Neural progenitor cell (in vitro differentiated cells): ENCODE results near the gene IQGAP3. TPM values are rescaled to one million over a fixed set of nuclear protein-coding genes. Genes with fewer than 3 reads are reported as not detected.

Experiments used
- DNase-seq: peaks from one replicate; pipeline ENCODE4 v3.0.0-alpha.2; 2016; ENCODE audit warnings: low spot score
- H2AFZ ChIP-seq: fragments of 200-600 bp; sonication (generic); replicated peaks from 2 replicates; pipeline ENCODE4 v1.6.1; 2016; ENCODE audit warnings: antibody characterized with exemption
- H3F3A ChIP-seq: fragments of 200-600 bp; sonication (generic); 2 replicates; pipeline ENCODE4 v1.6.1; 2016; ENCODE audit warnings: antibody characterized with exemption, low read depth
- H3K27ac ChIP-seq: fragments of 200-600 bp; sonication (generic); 2 replicates; pipeline ENCODE4 v1.5.1; 2016; ENCODE audit warnings: mild to moderate bottlenecking
- H3K27me3 ChIP-seq: fragments of 200-600 bp; sonication (generic); 2 replicates; pipeline ENCODE4 v1.6.1; 2016; ENCODE audit warnings: mild to moderate bottlenecking, moderate library complexity
- H3K36me3 ChIP-seq: fragments of 200-600 bp; sonication (generic); 2 replicates; pipeline ENCODE4 v1.5.1; 2016
- H3K4me1 ChIP-seq: fragments of 200-600 bp; sonication (generic); 2 replicates; pipeline ENCODE4 v1.6.1; 2016; ENCODE audit warnings: mixed run types
- H3K4me2 ChIP-seq: fragments of 200-600 bp; sonication (generic); 2 replicates; pipeline ENCODE4 v1.6.1; 2016
- H3K4me3 ChIP-seq: fragments of 200-600 bp; sonication (generic); 2 replicates; pipeline ENCODE4 v1.5.1; 2016
- H3K79me2 ChIP-seq: fragments of 200-600 bp; sonication (generic); 2 replicates; pipeline ENCODE4 v1.6.1; 2016; ENCODE audit warnings: low read depth
- H3K9ac ChIP-seq: fragments of 200-600 bp; sonication (generic); 2 replicates; pipeline ENCODE4 v1.6.1; 2016
- H3K9me3 ChIP-seq: fragments of 200-600 bp; sonication (generic); 2 replicates; pipeline ENCODE4 v1.5.1; 2016; ENCODE audit warnings: low read depth
- H4K20me1 ChIP-seq: fragments of 200-600 bp; sonication (generic); 2 replicates; pipeline ENCODE4 v1.6.1; 2016; ENCODE audit warnings: low read depth
- H3K27ac Mint-ChIP-seq: 3 replicates; pipeline ENCODE4 v1.8.0; 2021; ENCODE audit warnings: mixed read lengths
- H3K27me3 Mint-ChIP-seq: 2 replicates; pipeline ENCODE4 v1.8.0; 2022; ENCODE audit warnings: low read depth, mild to moderate bottlenecking, inconsistent platforms, moderate library complexity, mixed read lengths; ENCODE audit not compliant: insufficient read depth
- H3K36me3 Mint-ChIP-seq: 3 replicates; pipeline ENCODE4 v1.8.0; 2021; ENCODE audit warnings: mixed read lengths
- H3K4me1 Mint-ChIP-seq: 3 replicates; pipeline ENCODE4 v1.8.0; 2021; ENCODE audit warnings: mixed read lengths
- H3K4me3 Mint-ChIP-seq: 3 replicates; pipeline ENCODE4 v1.8.0; 2021; ENCODE audit warnings: mild to moderate bottlenecking, moderate library complexity, mixed read lengths
- H3K9me3 Mint-ChIP-seq: 3 replicates; pipeline ENCODE4 v1.8.0; 2020; ENCODE audit warnings: mixed read lengths
- CTCF ChIP-seq: fragments of 200-600 bp; sonication (generic); IDR thresholded peaks from 2 replicates; pipeline ENCODE4 v1.5.1; 2017; ENCODE audit warnings: antibody characterized with exemption, mild to moderate bottlenecking
- EZH2 ChIP-seq: fragments of 200-600 bp; sonication (generic); IDR thresholded peaks from 2 replicates; pipeline ENCODE4 v1.6.1; 2017; ENCODE audit warnings: antibody characterized with exemption, mild to moderate bottlenecking, moderate library complexity
- EZH2phosphoT487 ChIP-seq: fragments of 200-600 bp; sonication (generic); IDR thresholded peaks from 2 replicates; pipeline ENCODE4 v1.6.1; 2017; ENCODE audit warnings: antibody characterized with exemption
- total RNA-seq: library from RNA; depleted of rRNA; stranded (reverse); fragments of >200 nt; gene quantifications from 2 replicates; pipeline ENCODE4 v1.2.3, GENCODE V29; 2015; ENCODE audit warnings: low replicate concordance

The IQGAP3 gene
- total RNA-seq, 1 donor from 2014 or later, result 31.5 TPM

DNA sequence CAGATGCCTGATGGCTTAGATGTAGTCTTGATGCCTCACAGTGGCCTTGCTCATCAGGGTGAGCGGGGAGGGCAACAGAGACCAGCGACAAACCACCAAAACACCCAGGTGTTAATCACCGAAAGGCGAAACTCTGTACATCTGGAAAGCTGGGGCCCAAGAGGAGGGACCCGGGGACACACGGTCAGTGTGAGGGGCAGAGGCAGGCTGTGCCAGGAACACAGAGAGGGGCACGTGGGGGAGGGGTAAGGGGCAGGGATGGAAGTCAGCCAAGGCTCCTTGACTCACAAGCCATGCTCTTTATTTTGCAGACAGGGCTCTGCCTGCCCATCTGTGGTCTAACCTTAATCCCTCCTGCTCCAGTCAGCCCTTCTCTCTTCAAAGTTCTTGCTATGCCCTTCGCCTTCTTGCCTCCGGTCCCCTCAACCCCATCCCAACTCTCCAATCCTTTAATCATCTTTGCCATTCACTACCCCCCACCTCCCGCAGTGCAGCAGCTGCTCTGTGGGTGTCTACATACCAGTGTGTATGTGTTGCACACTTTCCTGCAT lies 76.1 kb downstream of the IQGAP3 start:
- H3K4me2 ChIP-seq, result peak overlapping the region; percentile 0
- no peak overlapping the region for H3K9ac ChIP-seq
- no peaks in the 10 kb centered on the region for H3K36me3 ChIP-seq
- H3K4me1 ChIP-seq, result peaks cover 38% of the 10 kb centered on the region
- TF ChIP-seq EZH2phosphoT487, result no peak
- TF ChIP-seq CTCF, result no peak
- no peak for TF ChIP-seq EZH2
- peaks cover 40% of the 10 kb centered on the region for H3K79me2 ChIP-seq
- DNase-seq, result no peak
- Mint-ChIP-seq H3K9me3 (no peaks in the 10 kb centered on the region), H3K4me1 (peaks cover 61% of the 10 kb centered on the region), H3K27ac (no peak overlapping the region), H3K4me3 (peak overlapping the region; percentile 48), H3K27me3 (peaks cover 6% of the 10 kb centered on the region), H3K36me3 (peaks cover 6% of the 10 kb centered on the region)
- H3K4me3 ChIP-seq, result no peak overlapping the region
- H3K9me3 ChIP-seq, result no peaks in the 10 kb centered on the region
- H2AFZ ChIP-seq, result no peak overlapping the region
- H3F3A ChIP-seq, result peaks cover 27% of the 10 kb centered on the region
- H4K20me1 ChIP-seq, result peaks cover 82% of the 10 kb centered on the region
- H3K27me3 ChIP-seq, result no peaks in the 10 kb centered on the region
- no peak overlapping the region for H3K27ac ChIP-seq

DNA sequence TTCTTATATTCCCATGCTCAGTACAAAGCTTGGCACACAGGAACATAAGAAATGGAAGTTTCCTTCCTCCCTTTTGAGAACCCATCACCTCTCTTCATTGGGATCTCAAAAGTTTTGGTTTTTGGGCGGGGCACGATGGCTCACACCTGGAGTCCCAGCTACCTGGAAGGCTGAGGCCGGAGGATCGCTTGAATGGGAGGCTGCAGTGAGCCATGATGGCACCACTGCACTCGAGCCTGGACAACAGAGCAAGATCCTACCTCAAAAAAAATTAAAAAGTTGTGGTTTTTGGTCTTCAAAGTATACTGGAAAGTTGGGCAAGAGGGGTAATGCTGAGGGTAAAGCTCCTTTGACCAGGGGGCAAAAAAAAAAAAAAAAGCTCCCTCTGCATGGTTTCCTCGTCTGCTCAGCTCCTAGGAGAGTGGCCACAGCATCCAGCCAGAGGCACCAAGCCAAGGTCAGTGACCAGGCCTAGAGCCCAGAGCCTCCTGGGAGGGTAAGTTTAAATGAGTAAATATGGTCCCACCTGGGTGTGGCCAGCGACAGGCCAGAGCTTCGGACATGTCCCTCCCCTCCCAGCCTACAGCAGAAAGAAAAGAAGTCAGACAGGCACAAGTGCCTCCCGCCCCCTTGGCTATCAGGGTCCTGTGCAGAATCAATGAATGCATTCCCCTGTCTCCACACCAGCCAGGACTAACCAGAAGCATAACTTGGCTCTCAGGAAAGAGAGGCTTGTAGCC lies 76.8 kb downstream of the IQGAP3 start:
- H4K20me1 ChIP-seq, result peaks cover 89% of the 10 kb centered on the region
- H3K79me2 ChIP-seq, result peaks cover 40% of the 10 kb centered on the region
- H3K27ac Mint-ChIP-seq, result peak overlapping the region; percentile 57
- no peaks in the 10 kb centered on the region for H3K36me3 ChIP-seq
- no peak overlapping the region for H2AFZ ChIP-seq
- H3K4me3 Mint-ChIP-seq, result no peak overlapping the region
- H3K36me3 Mint-ChIP-seq, result peaks cover 6% of the 10 kb centered on the region
- DNase-seq, result no peak
- H3K4me2 ChIP-seq, result no peak overlapping the region
- peaks cover 44% of the 10 kb centered on the region for H3K4me1 ChIP-seq
- no peak overlapping the region for H3K9ac ChIP-seq
- no peak overlapping the region for H3K27ac ChIP-seq
- no peak for TF ChIP-seq EZH2phosphoT487
- H3F3A ChIP-seq, result peaks cover 23% of the 10 kb centered on the region
- H3K9me3 ChIP-seq, result no peaks in the 10 kb centered on the region
- H3K27me3 ChIP-seq, result no peaks in the 10 kb centered on the region
- no peak overlapping the region for H3K4me3 ChIP-seq
- peaks cover 6% of the 10 kb centered on the region for H3K27me3 Mint-ChIP-seq
- peaks cover 68% of the 10 kb centered on the region for H3K4me1 Mint-ChIP-seq
- no peaks in the 10 kb centered on the region for H3K9me3 Mint-ChIP-seq

GRCh38 chr1:156494309-156494895 lies 78.0 kb downstream of the IQGAP3 start:
- Mint-ChIP-seq H3K4me3 (no peak overlapping the region), H3K36me3 (peaks cover 6% of the 10 kb centered on the region), H3K27ac (no peak overlapping the region), H3K9me3 (no peaks in the 10 kb centered on the region), H3K4me1 (peaks cover 78% of the 10 kb centered on the region), H3K27me3 (peaks cover 6% of the 10 kb centered on the region)
- Histone ChIP-seq H3F3A (peaks cover 20% of the 10 kb centered on the region), H3K36me3 (no peaks in the 10 kb centered on the region), H3K9me3 (no peaks in the 10 kb centered on the region), H4K20me1 (peaks cover 89% of the 10 kb centered on the region), H3K4me3 (no peak overlapping the region), H3K79me2 (peaks cover 39% of the 10 kb centered on the region), H3K9ac (no peak overlapping the region), H3K4me2 (no peak overlapping the region), H3K27ac (no peak overlapping the region), H3K4me1 (peaks cover 56% of the 10 kb centered on the region), H2AFZ (no peak overlapping the region), H3K27me3 (no peaks in the 10 kb centered on the region)
- DNase-seq, result no peak
- TF ChIP-seq EZH2 (no peak), CTCF (no peak)

DNA sequence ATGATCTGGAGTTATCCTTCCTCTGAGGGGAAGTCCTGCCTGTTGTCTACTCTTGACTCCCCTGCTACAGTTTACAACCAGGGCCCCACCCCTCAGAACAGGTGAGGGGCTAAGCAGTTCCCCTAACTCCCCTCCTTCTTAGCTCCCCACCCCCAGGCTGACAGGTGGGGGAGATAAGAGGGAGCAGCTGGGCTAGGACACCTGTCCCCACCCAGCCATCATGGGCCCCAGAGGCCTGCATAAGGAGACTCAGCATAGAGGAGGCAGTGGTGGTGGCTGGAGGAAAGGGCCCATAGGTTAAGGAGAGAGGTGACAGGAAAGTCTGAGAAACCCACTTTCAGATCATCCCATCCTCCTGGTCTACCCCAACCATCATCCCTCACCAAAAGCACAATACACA lies 78.6 kb downstream of the IQGAP3 start:
- H3K4me1 Mint-ChIP-seq, result peaks cover 78% of the 10 kb centered on the region
- DNase-seq, result no peak
- H3K9me3 Mint-ChIP-seq, result no peaks in the 10 kb centered on the region
- Histone ChIP-seq H3K9me3 (no peaks in the 10 kb centered on the region), H3K27me3 (no peaks in the 10 kb centered on the region), H3K4me1 (peaks cover 57% of the 10 kb centered on the region), H3K4me3 (no peak overlapping the region), H3K36me3 (no peaks in the 10 kb centered on the region), H3K79me2 (peaks cover 35% of the 10 kb centered on the region), H2AFZ (no peak overlapping the region), H3K9ac (no peak overlapping the region), H3F3A (peaks cover 17% of the 10 kb centered on the region), H3K27ac (no peak overlapping the region), H4K20me1 (peaks cover 89% of the 10 kb centered on the region), H3K4me2 (peak overlapping the region; percentile 34)
- peaks cover 6% of the 10 kb centered on the region for H3K36me3 Mint-ChIP-seq
- no peak for TF ChIP-seq EZH2phosphoT487
- no peak for TF ChIP-seq CTCF
- no peak for TF ChIP-seq EZH2
- no peak overlapping the region for H3K27ac Mint-ChIP-seq
- no peak overlapping the region for H3K4me3 Mint-ChIP-seq
- H3K27me3 Mint-ChIP-seq, result peaks cover 6% of the 10 kb centered on the region
